HPDE6-E6E7 (cell line): ENCODE data around the gene PYROXD2.

ENCODE experiments used
- DNase-seq: peaks from one replicate; pipeline ENCODE4 v3.0.0; 2011; ENCODE audit warnings: missing footprints; ENCODE audit errors: extremely low spot score

Gene PYROXD2

GRCh38 chr10:98433881-98434732 lies 19.1 kb upstream of the PYROXD2 start:
- no peak for DNase-seq

- DNase-seq = no peak
These were observed 18.4 kb upstream of the PYROXD2 start for GRCh38 chr10:98433371-98433770.

GRCh38 chr10:98432330-98432729 lies 17.3 kb upstream of the PYROXD2 start:
- no peak for DNase-seq

GRCh38 chr10:98431016-98431415 lies 16.0 kb upstream of the PYROXD2 start:
- no peak for DNase-seq

- DNase-seq = no peak
These were observed 15.4 kb upstream of the PYROXD2 start for GRCh38 chr10:98430427-98430826.

GRCh38 chr10:98429320-98430072 lies 14.5 kb upstream of the PYROXD2 start:
- DNase-seq = no peak

GRCh38 chr10:98427011-98427515 lies 12.1 kb upstream of the PYROXD2 start:
- no peak for DNase-seq

- DNase-seq = peak; percentile 51
These were observed 10.8 kb upstream of the PYROXD2 start for GRCh38 chr10:98425511-98426352.

- DNase-seq = no peak
These were observed 9.6 kb upstream of the PYROXD2 start for GRCh38 chr10:98424295-98425254.

GRCh38 chr10:98423691-98424120 lies 8.7 kb upstream of the PYROXD2 start:
- no peak for DNase-seq

GRCh38 chr10:98422182-98422581 lies 7.2 kb upstream of the PYROXD2 start:
- no peak for DNase-seq

GRCh38 chr10:98420786-98421185 lies 5.8 kb upstream of the PYROXD2 start:
- no peak for DNase-seq

- DNase-seq = no peak
These were observed 4.7 kb upstream of the PYROXD2 start for GRCh38 chr10:98419469-98420261.

- DNase-seq = no peak
These were observed 3.9 kb upstream of the PYROXD2 start for GRCh38 chr10:98418665-98419468.

GRCh38 chr10:98417973-98418664 lies 3.1 kb upstream of the PYROXD2 start:
- no peak for DNase-seq

- DNase-seq = no peak
These were observed 2.5 kb upstream of the PYROXD2 start for GRCh38 chr10:98417481-98417959.

GRCh38 chr10:98416606-98417388 lies 1.8 kb upstream of the PYROXD2 start:
- DNase-seq = no peak
